Calu3 (cell line): ENCODE results near the gene ESRP2. TPM values are rescaled to one million over a fixed set of nuclear protein-coding genes. Genes with fewer than 3 reads are reported as not detected.

Source experiments
- BruUV-seq: library from RNA; stranded (reverse); fragments of 400-500 nt; replicated peaks from 2 replicates; lab custom pipeline; 2021; lab: Mats Ljungman, UMichigan
- CTCF ChIA-PET: fragments of 300-600 bp; sonication (Branson Sonifier 250); formaldehyde crosslinking; loops from one replicate; lab custom pipeline; 2022; ENCODE audit warnings: antibody characterized with exemption; lab: Charles Lee
- DNase-seq: peaks from one replicate; pipeline ENCODE4 v3.0.0; 2022
- H3K27ac Mint-ChIP-seq: one replicate; pipeline ENCODE4 v1.8.0; 2022; ENCODE audit warnings: mixed read lengths; ENCODE audit not compliant: unreplicated experiment
- H3K27me3 Mint-ChIP-seq: one replicate; pipeline ENCODE4 v1.8.0; 2022; ENCODE audit warnings: mixed read lengths; ENCODE audit not compliant: unreplicated experiment
- H3K36me3 Mint-ChIP-seq: one replicate; pipeline ENCODE4 v1.8.0; 2022; ENCODE audit warnings: mild to moderate bottlenecking, moderate library complexity, mixed read lengths; ENCODE audit not compliant: insufficient read depth, unreplicated experiment
- H3K4me1 Mint-ChIP-seq: one replicate; pipeline ENCODE4 v1.8.0; 2022; ENCODE audit warnings: mild to moderate bottlenecking, low read depth, mixed read lengths; ENCODE audit not compliant: unreplicated experiment
- H3K4me3 Mint-ChIP-seq: one replicate; pipeline ENCODE4 v1.8.0; 2022; ENCODE audit warnings: mild to moderate bottlenecking, low read depth, moderate library complexity, mixed read lengths; ENCODE audit not compliant: unreplicated experiment
- H3K9me3 Mint-ChIP-seq: one replicate; pipeline ENCODE4 v1.8.0; 2022; ENCODE audit warnings: low read depth, mixed read lengths; ENCODE audit not compliant: unreplicated experiment
- CTCF ChIP-seq: fragments of 200-600 bp; IDR thresholded peaks from one replicate; pipeline ENCODE4 v1.8.0; 2022; ENCODE audit warnings: antibody characterized with exemption; ENCODE audit not compliant: unreplicated experiment
- intact Hi-C: fragments of 100-400 bp; cut with micrococcal nuclease; formaldehyde crosslinking; loops from one replicate; pipeline ENCODE4 v1.10.0; 2022; ENCODE audit not compliant: unreplicated experiment
- total RNA-seq: library from RNA; stranded (reverse); gene quantifications from 2 replicates; pipeline ENCODE4 v1.2.3, GENCODE V29; 2022

ESRP2 gene
- total RNA-seq, 1 experiment from 2014 or later: 100 TPM

GRCh38 chr16:68283346-68283745 lies 47.4 kb upstream of the ESRP2 start:
- intact Hi-C loops: no loop called here
- TF ChIP-seq CTCF: no peak
- Mint-ChIP-seq H3K4me3 (no peak overlapping the region), H3K4me1 (no peaks in the 10 kb centered on the region), H3K27ac (no peak overlapping the region), H3K27me3 (no peaks in the 10 kb centered on the region), H3K36me3 (peaks cover 19% of the 10 kb centered on the region), H3K9me3 (no peaks in the 10 kb centered on the region)
- DNase-seq: no peak
- BruUV-seq: no TSS peak
- CTCF ChIA-PET: interaction anchor here (0.6 kb wide), 1 partner anchor 243 kb away, joined by 3 read pairs; no protein-coding TSS in a partner anchor

- no TSS peak for BruUV-seq
- Mint-ChIP-seq H3K4me3 (no peak overlapping the region), H3K9me3 (no peaks in the 10 kb centered on the region), H3K27me3 (no peaks in the 10 kb centered on the region), H3K36me3 (peaks cover 13% of the 10 kb centered on the region), H3K27ac (no peak overlapping the region), H3K4me1 (no peaks in the 10 kb centered on the region)
- no peak for DNase-seq
- no peak for TF ChIP-seq CTCF
- intact Hi-C loops: no loop called here
- CTCF ChIA-PET: no interaction called here
Observed at GRCh38 chr16:68282064-68282452, 46.1 kb upstream of the ESRP2 start.

- CTCF ChIA-PET: interaction anchor here (1.4 kb wide), 1 partner anchor 29 kb away, joined by 5 read pairs; the partner anchor contains the start of genes PRMT7 and SLC7A6OS
- no peak overlapping the region for H3K27ac Mint-ChIP-seq
- no peak for DNase-seq
- H3K9me3 Mint-ChIP-seq: no peaks in the 10 kb centered on the region
- H3K4me3 Mint-ChIP-seq: no peak overlapping the region
- BruUV-seq: no TSS peak
- no peaks in the 10 kb centered on the region for H3K27me3 Mint-ChIP-seq
- no peak for TF ChIP-seq CTCF
- peaks cover 12% of the 10 kb centered on the region for H3K36me3 Mint-ChIP-seq
- H3K4me1 Mint-ChIP-seq: no peaks in the 10 kb centered on the region
- intact Hi-C loops: no loop called here
Observed at GRCh38 chr16:68281368-68282063, 45.6 kb upstream of the ESRP2 start.

GRCh38 chr16:68279726-68280558 lies 44.0 kb upstream of the ESRP2 start:
- no peak overlapping the region for H3K4me3 Mint-ChIP-seq
- CTCF ChIA-PET: interaction anchor here (0.7 to 1.5 kb wide), 5 partner anchors 12 to 31 kb away, joined by 3 to 6 read pairs (median 4); partner anchors contain the start of genes PRMT7, SLC7A6 and SLC7A6OS
- no peaks in the 10 kb centered on the region for H3K4me1 Mint-ChIP-seq

More at GRCh38 chr16:68279726-68280558, 44.0 kb upstream of the ESRP2 start:
- no TSS peak for BruUV-seq
- no peak for TF ChIP-seq CTCF
- no peak overlapping the region for H3K27ac Mint-ChIP-seq
- H3K36me3 Mint-ChIP-seq: peaks cover 6% of the 10 kb centered on the region
- H3K9me3 Mint-ChIP-seq: no peaks in the 10 kb centered on the region
- no peak for DNase-seq
- intact Hi-C loops: no loop called here
- no peaks in the 10 kb centered on the region for H3K27me3 Mint-ChIP-seq
